HG03097 (cell line): ENCODE results near the gene SERTAD1.
A peak's percentile ranks its signal among the peaks of the same experiment; 100 is the strongest.
"Not testable (repeated sequence)": the region's sequence is repeated elsewhere in the genome, so short reads cannot be mapped to it uniquely, and the experiment has no call there.

ENCODE experiments used
- ATAC-seq: cut with Tn5 transposase; IDR thresholded peaks from one replicate; pipeline ENCODE4 v1.9.1; 2021; ENCODE audit not compliant: unreplicated experiment, low FRiP score

The SERTAD1 gene

DNA sequence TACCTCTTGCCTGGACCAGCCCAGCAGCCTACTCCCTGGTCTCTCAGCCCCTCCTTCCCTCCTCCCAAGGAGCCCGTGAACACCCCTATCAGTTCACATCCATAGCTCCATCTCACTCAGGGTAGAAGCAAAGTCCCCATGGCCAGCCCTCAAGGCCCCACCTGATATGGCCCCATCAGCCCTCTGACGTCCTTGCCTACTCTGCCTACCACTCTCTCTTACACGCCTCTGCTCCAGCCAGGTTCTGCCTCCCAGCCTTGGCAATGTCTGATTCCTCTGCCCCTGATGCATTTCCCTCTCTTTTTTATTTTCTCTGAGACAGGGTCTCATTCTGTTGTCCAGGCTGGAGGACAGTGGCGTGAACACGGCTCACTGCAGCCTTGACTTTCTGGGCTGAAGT is 26.2 kb upstream of the SERTAD1 start:
- no peak for ATAC-seq

DNA sequence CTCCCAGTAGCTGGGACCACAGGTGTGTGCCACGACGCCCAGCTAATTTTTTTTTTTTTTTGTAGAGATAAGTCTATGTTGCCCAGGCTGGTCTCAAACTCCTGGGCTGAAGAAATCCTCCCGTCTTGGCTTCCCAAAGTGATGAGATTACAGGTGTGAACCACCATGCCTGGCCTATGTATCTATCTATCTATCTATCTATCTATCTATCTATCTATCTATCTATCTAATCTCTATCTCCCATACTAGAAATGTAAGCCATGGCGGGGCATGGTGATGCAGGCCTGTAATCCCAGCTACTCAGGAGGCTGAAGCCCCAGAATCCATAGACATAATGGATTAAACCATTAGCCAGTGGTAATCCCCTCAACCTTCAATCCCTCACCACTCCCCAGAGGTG is 24.9 kb upstream of the SERTAD1 start:
- ATAC-seq, result no peak

DNA sequence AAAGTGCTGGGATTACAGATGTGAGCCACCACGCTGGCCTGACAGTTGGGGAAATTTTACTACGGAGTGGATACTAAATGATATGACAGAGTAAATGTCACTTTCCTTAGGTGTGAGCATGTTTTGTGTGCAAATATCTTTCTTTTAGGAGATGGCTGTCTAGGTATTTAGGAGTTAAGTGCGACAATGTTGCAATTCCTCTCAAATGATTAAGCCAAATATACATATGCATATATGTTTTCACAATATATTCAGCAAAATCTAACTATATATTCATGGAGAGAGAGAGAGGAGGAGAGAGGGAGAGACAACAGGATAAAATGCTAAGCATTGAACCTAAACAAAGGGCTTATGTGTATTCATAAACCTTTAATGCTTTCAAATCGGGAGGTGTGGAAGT is 23.7 kb upstream of the SERTAD1 start:
- no peak for ATAC-seq

DNA sequence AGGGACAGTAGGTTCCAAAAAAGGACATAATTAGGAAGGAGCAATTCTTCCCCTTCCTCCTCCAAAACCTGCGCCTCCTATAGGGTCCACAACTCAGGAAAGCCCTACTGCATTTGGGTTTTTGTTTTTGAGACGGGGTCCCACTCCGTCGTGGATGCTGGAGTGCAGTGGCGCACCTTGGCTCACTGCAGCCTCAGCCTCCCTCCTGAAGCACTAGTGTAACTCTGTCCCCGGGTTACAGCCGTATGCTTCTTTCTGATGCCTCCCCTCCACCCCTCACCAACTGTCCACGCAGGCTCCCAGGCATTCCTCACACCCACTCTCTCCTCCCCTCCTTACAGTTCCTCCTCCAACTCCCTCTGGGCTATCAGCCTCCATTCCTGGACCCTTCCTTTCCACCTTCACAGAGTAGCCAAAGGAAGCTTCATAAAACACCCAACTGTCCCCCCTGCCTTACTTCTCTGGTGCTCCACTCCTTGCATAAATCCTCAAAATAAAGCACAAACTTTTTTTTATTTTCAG is 20.5 kb upstream of the SERTAD1 start:
- ATAC-seq, result no peak

DNA sequence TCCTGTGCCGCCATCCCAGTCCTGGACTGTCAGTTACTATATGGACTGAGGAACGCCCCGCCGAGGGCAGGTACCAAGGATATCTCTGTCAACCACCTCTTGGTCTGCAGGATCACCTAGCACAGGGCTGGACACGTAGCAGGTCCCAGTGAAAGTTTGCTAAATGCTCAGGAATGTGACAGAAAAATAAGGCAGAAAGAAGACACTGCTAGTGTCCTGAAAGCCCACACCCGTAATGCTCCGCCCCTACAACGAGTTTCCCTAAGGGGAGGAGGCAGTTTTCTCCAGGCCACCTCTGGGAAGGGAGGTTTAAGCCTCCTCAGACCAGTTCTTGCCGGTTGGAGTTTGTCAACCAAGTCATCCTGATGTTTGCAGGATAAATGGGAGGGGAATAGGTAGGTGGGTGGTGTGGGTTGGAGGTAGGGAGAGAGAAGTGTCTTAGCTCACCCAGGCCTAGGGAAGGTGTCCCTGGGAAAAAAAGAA is 20.0 kb upstream of the SERTAD1 start:
- no peak for ATAC-seq

DNA sequence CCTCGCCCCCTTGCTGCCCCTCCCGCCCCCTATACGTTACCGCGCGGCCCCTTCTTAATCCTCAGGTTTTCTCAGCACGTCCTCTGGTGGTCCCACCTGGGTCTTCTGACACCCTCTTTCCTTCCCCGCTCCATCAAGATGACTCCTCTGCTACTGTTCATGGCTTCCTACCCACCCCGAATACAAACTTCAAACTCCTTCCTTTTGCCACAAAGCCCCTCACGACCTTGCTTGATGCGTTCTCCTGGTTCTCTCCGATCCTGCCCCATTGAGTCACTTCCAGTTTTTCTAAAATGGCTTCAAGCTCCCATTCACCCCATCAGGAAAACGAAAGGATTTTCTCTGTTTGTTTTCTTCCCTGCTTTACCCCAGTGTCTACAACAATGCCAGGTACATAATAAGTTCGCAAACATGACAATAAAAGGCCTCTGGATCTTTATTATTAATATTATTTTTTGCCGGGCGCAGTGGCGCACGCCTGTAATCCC is 19.1 kb upstream of the SERTAD1 start:
- no peak for ATAC-seq

DNA sequence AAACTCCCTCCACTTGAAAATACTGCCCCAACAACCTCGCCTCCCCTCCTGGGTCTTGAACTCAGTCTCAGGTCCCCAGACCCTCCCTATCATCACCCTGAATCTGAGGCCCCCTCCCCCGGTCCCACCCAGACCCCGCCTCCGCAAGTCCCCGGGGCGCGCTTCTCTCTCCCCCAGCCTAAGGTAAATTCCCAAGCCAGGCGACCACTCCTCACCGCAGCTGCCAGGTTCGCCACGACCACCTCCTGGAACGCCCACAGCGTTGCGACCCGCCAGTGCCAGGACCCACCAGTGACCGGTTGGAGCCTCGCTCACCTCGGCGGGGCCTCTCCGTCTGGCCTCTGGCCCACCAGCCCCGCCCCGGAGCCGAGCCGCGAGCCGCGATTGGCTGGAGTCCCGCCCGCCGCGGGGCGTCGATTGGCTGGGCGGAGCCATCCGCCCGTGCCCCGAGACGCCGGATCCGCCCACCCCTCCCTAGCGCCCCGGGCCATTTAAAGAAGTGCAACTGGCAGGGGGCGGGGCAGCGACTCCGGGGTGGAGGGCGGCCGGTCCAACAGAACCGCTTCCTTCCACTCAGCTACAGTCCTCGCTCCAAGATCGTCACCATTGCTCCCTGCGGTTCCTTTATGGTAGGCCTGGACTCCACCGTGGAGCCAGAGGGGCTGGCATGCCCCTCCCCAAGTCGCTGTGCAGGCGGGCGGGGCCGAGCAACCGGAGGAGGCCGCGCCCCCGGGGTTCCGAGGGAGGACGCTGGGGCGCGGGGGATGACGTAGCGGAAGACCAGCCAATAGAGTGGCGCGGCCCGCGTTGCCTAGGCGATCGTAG is 18.4 kb upstream of the SERTAD1 start, which contains the start of gene SERTAD3:
TSS of gene SERTAD3 (minus strand) at position 336 of the 825 bp plus-strand sequence. CDS start 2,255 bp downstream, outside the sequence.
- peak; percentile 57 for ATAC-seq

DNA sequence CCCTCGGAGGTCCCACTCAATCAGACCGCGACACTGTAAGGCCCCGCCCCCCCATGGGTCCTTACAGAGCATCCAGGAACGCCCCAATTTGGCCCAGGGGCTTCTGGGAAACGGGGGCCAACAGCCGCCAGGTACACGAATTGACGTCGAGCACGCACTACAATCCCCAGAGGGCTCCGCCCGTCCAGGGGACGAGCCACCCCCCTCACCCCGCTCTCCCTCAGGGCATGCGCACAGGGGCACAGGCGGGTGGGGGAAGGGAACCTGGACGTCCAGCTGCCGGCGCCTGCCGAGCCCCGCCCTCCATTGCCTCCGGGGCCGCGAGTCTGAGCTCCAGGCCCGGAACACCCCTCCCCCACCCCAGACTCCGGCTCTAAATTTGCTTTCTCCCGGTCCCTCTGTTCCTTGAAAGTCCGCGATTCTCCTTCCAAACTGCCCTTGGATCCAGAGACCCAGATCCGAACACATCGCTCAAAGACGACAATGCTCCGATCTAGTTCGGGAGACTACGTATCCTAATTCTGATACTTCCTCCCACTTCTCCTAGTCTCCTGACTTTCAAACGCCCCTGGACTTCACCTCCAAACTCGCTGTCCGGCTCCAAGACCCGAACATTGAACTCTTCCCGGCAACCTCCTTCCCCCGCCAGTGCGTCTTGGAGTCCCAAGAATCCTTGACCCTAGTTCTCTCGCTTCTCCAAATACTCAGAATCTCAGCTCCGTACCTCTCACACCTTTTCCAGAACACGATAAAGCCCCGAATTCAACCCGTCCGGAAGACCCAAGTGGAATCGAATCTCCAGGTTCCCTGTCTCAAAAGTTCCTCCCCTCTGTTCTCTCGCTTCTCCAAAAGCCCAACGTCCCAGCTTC is 17.6 kb upstream of the SERTAD1 start:
- peak; percentile 69 for ATAC-seq

DNA sequence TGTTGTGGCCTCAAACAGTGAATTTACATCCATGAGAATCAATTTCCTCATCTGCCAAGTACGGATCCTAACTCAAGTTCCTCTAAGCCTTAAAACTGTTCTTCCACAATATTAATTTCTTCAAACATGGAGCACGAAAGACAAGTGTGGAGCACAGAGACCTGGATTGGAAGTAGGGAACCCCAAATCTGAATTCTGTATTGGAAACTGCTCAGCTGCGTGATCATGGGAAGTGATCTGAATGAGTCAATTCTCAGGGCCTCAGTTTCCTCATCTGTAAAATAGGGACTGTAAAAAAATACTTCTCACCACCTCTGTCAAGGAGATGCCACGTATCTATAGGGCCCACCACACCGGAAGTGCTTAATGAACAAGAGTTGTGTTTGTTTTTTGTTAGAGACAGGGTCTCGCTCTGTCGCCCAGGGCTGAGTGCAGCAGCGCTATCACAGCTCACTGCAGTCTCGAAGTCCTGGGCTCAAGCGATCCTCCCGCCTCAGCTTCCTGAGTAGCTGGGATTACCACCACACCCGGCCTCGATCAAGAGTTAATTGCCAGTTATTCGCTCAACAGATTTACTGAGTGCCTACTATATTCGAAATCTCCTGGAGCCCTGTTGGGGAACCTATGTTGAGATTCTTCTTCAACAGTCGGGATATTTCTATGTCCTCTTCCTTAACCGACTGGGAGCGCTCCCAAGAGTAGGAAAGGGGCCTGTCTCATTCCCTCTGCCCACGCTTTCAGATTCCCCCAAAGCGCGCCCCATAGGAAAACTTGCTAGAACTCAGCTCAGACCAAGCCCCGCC is 16.7 kb upstream of the SERTAD1 start:
- ATAC-seq, result no peak

DNA sequence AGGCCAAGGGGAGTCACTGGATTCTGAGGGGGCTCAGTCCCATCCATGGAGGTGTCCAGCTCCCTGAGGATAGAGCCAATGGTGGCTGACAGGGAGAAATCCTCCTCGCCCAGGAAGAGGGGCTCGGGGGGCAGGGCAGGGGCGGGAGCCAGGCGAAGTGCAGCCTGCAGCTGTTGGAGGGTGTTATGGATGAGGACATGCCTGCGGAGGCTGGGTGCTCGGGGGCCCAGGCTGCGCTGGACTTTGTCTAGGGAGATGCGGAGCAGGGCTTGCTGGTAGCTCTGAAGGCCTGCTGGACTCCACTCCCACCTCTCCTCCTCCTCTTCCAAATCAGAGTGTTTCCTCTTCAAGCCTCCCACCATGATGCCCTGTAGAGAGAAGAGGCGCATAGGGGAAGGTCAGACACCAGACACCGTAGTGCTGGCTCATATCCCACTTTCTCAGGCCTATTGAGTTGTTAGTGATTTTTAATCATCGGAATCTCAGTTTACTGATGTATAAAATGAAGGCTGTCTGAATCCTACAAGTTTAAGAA is 16.0 kb upstream of the SERTAD1 start:
- no peak for ATAC-seq

DNA sequence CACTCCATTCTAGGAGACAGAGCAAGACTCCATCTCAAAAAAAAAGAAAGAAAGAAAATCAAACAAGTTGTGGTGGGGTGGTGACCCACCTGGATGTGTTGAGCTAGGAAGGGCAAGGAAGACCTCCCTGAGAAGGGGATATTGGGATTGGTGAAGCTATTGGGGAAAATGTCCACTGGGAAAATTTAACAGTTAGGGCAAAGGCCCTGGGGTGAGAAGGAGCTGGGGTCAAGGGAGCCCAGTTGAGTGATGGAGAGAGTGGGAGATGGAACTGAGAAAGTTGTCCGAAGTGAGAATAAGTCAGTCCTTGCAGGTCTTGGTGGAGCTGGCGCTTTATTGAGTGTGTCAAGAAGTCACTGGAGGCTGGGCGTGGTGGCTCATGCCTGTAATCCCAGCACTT is 12.5 kb upstream of the SERTAD1 start:
- no peak for ATAC-seq

DNA sequence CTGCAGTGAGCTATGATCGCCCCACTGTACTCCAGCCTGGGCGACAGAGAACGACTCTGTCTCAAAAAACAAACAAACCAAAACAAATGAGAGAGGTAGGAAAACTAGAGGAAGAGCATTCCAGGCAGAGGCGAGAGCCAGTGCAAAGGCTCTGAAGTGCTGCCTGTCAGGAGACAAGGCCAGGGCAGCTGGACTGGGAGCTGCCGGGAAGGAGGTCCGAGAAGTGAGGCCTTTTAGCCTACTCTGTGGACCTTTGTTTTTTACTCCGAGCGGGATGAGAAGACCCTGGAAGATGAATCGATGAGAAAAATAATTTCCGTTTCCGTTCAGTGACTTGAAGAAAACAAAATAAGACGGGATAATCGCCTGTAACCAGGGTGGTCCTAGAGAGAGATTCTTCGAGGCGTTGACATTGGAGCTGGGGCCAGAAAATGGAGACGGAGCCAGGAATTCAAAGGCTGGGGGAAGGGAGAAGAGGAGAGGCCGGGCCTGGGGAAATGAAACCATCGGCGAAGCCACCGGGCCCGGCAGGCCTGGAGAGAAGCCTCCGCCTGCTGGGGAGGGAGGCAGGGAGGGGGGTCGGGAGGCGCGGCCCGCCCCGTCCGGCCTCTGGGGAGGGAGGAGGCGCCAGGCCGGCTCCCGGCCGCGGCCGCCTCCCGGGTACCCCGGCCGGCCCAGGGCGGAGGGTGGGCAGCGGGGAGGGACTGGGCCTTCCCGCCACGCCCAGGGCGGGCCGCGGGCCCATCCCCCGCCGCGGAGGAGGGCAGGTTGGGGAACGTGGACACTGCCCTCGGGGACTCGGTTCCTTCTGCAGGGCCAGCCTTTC is 7.8 kb upstream of the SERTAD1 start:
- peak; percentile 56 for ATAC-seq

DNA sequence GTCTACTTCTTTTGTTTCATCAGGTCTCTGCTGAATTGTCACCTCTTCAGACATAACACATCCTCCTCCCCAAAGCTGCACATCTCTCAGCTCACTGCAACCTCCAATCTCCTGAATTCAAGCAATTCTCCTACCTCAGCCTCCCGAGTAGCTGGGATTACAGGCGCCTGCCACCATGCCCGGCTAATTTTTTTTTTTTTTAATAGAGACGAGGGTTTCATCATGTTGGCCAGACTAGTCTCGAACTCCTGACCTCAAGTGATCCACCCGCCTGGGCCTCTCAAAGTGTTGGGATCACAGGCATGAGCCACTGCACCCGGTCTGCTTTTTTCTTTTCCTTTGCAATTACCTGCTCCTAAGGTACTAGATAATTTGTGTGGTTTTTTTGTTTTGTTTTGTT is 7.0 kb upstream of the SERTAD1 start:
- ATAC-seq, result not testable (repeated sequence)

DNA sequence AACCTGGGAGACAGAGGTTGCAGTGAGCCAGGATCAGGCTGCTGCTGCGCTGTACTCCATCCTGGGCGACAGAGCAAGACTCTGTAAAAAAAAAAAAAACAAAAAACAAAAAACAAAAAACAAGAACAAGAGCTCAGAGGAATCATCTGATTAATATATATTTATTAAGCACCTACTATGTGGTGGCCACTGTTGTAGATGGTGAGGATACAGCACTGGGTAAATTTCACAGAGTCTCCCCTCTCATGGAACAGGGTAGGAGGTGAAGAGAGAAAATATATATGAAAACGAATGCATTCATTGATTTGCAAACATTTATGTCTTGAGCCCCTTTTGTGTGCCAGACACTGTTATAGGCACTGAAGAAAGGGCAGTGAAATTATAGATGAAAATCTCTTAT is 5.9 kb upstream of the SERTAD1 start:
- ATAC-seq, result no peak

DNA sequence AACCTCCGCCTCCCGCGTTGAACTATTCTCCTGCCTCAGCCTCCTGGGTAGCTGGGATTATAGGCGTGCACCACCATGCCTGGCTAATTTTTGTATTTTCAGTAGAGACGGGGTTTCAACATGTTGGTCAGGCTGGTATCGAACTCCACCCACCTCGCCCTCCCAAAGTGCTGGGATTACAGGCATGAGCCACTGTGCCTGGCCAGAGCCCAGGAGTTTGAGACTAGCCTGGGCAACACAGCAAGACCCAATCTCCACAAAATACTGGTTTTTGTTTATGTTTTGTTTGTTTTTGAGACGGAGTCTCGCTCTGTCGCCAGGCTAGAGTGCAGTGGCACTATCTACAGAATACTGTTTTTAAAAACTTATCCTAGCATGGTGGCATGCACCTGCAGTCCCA is 4.5 kb upstream of the SERTAD1 start:
- ATAC-seq, result not testable (repeated sequence)

DNA sequence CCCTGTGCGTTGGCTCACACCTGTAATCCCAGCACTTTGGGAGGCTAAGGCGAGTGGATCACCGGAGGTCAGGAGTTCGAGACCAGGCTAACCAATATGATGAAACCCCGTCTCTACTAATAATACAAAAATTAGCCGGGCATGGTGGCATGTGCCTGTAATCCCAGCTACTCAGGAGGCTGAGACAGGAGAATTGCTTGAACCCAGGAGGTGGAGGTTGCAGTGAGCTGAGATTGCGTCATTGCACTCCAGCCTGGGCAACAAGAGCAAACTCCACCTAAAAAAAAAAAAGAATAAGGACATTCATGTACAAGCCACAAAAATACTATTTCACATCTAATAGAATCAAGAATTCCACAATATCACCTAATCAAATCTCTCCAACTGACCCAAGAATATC is 2.4 kb upstream of the SERTAD1 start:
- not testable (repeated sequence) for ATAC-seq

DNA sequence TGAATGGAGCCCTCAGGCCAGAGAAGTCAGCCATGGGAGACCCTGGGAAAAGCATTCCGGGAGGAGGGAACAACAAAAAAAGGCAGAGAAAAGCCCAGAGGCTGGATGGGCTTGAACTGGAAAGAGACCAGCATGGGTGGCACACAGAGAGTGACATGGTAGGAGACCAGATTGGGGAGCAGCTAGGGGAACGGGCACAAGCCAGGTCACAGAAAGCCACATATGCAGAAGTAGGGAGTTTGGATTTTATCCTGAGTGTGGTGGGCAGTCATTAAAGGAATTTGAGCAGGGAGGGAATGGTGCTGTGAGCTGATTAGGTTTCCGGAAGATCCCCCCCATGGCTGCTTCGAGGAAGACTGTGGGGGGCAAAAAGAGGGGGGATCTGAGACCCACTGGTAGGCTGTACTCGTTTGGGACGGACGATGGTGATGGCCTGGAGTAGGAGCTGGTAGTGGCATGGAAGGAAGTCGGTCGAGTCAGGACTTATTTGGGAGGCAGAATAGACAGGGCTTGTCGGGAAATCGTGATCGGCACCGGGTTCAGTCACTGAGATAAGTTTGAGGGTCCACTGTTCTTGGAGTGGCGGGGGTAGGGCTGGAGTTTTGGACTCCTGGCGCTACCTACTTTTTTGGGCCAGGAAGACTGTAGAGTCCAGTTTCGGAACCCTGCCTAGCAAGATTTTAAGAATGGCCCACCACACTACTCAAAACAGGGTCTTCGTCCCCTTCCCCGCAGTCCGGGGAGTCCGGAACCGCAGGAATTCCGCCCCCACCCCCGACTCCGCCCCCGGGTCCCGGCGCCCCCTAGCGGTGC is 949 bp downstream of the SERTAD1 start:
- ATAC-seq, result no peak

DNA sequence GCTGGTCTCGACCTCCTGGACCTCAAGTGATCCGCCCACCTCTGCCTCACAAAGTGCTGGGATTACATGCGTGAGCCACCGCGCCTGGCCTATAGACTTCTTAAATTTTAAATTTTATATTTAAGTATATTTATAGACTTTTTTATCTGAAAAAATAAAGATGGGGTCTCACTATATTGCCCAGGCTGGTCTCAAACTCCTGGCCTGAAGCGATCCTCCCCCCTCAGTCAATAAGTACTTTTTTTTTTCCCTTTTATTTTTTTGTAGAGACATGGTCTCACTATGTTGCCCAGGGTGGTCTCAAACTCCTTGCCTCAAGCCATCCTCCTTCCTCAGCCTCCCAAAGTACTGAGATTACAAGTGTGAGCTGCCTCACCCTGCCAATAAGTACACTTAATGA is 1.9 kb downstream of the SERTAD1 start:
- no peak for ATAC-seq
